HepG2 (cell line): ENCODE results near the gene SLC35B2. TPM values are rescaled to one million over a fixed set of nuclear protein-coding genes. Genes with fewer than 3 reads are reported as not detected.

Experiments
- AKAP8 ChIP-seq: sonication (generic); formaldehyde crosslinking; IDR thresholded peaks from 2 replicates; pipeline ENCODE4 v1.5.1; 2020; ENCODE audit warnings: mild to moderate bottlenecking, missing genetic modification reagents
- BCL6 ChIP-seq: IDR thresholded peaks from 2 replicates; pipeline ENCODE4 v1.6.1; 2016; ENCODE audit warnings: missing genetic modification reagents, missing compliant biosample characterization
- CEBPG ChIP-seq: IDR thresholded peaks from 2 replicates; pipeline ENCODE4 v1.6.1; 2016
- ELF1 ChIP-seq: sonication (generic); formaldehyde crosslinking; IDR thresholded peaks from 2 replicates; pipeline ENCODE4 v1.4.0; 2020; ENCODE audit warnings: missing genetic modification reagents
- FOXK2 ChIP-seq: fragments of 450-650 bp; IDR thresholded peaks from 2 replicates; pipeline ENCODE4 v1.6.1; 2016
- HNRNPL ChIP-seq: fragments of 200-400 bp; formaldehyde crosslinking; IDR thresholded peaks from 2 replicates; pipeline ENCODE4 v1.6.1; 2017; ENCODE audit warnings: mild to moderate bottlenecking, low read depth, low read length
- IRX3 ChIP-seq: sonication (generic); formaldehyde crosslinking; IDR thresholded peaks from 2 replicates; pipeline ENCODE4 v1.8.1; 2023; ENCODE audit warnings: mild to moderate bottlenecking, low read depth, missing genetic modification reagents, borderline replicate concordance
- ISL2 ChIP-seq: sonication (generic); formaldehyde crosslinking; IDR thresholded peaks from 2 replicates; pipeline ENCODE4 v1.5.0; 2020; ENCODE audit warnings: missing genetic modification reagents
- MLLT10 ChIP-seq: sonication (generic); formaldehyde crosslinking; IDR thresholded peaks from 2 replicates; pipeline ENCODE4 v1.4.0; 2020; ENCODE audit warnings: missing genetic modification reagents
- NCOA2 ChIP-seq: sonication (generic); formaldehyde crosslinking; IDR thresholded peaks from 2 replicates; pipeline ENCODE4 v1.8.0; 2022; ENCODE audit warnings: inconsistent platforms
- ONECUT2 ChIP-seq: sonication (generic); formaldehyde crosslinking; IDR thresholded peaks from 2 replicates; pipeline ENCODE4 v1.4.0; 2020; ENCODE audit warnings: missing genetic modification reagents
- PRPF4 ChIP-seq: fragments of 200-400 bp; formaldehyde crosslinking; IDR thresholded peaks from 2 replicates; pipeline ENCODE4 v1.6.1; 2016; ENCODE audit warnings: low read length, low read depth; ENCODE audit not compliant: poor library complexity, severe bottlenecking
- RFX1 ChIP-seq: fragments of 450-650 bp; IDR thresholded peaks from 2 replicates; pipeline ENCODE4 v1.6.1; 2017
- SATB2 ChIP-seq: sonication (generic); formaldehyde crosslinking; IDR thresholded peaks from 2 replicates; pipeline ENCODE4 v1.5.0; 2020; ENCODE audit warnings: missing genetic modification reagents
- SNAPC2 ChIP-seq: sonication (generic); formaldehyde crosslinking; IDR thresholded peaks from 2 replicates; pipeline ENCODE4 v1.8.1; 2022; ENCODE audit warnings: mild to moderate bottlenecking, missing genetic modification reagents
- SUZ12 ChIP-seq: fragments of 150-350 bp; IDR thresholded peaks from 2 replicates; pipeline ENCODE4 v1.6.1; 2014; ENCODE audit warnings: low read depth, low read length
- TBP ChIP-seq: sonication (generic); formaldehyde crosslinking; IDR thresholded peaks from 2 replicates; pipeline ENCODE4 v1.5.0; 2020; ENCODE audit warnings: missing genetic modification reagents
- U2AF2 ChIP-seq: fragments of 200-400 bp; formaldehyde crosslinking; IDR thresholded peaks from 2 replicates; pipeline ENCODE4 v1.6.1; 2017; ENCODE audit warnings: low read depth, mild to moderate bottlenecking, low read length
- ZFP1 ChIP-seq: IDR thresholded peaks from 2 replicates; pipeline ENCODE4 v1.6.1; 2016
- ZNF225 ChIP-seq: sonication (generic); formaldehyde crosslinking; IDR thresholded peaks from 2 replicates; pipeline ENCODE4 v1.4.0; 2020; ENCODE audit warnings: mild to moderate bottlenecking, missing genetic modification reagents
- ZNF256 ChIP-seq: sonication (generic); formaldehyde crosslinking; conservative IDR thresholded peaks from 2 replicates; pipeline ENCODE4 v1.4.0; 2020; ENCODE audit warnings: missing genetic modification reagents
- ZNF263 ChIP-seq: sonication (generic); formaldehyde crosslinking; IDR thresholded peaks from 2 replicates; pipeline ENCODE4 v1.4.0; 2020; ENCODE audit warnings: missing genetic modification reagents
- ZNF337 ChIP-seq: sonication (generic); formaldehyde crosslinking; IDR thresholded peaks from 2 replicates; pipeline ENCODE4 v1.5.1; 2020; ENCODE audit warnings: missing genetic modification reagents, low read depth, mild to moderate bottlenecking, borderline replicate concordance
- ZNF510 ChIP-seq: sonication (generic); formaldehyde crosslinking; IDR thresholded peaks from 2 replicates; pipeline ENCODE4 v1.4.0; 2020; ENCODE audit warnings: low read depth, mild to moderate bottlenecking, missing genetic modification reagents
- ZNF563 ChIP-seq: sonication (generic); formaldehyde crosslinking; IDR thresholded peaks from 2 replicates; pipeline ENCODE4 v1.8.0; 2022; ENCODE audit warnings: mild to moderate bottlenecking, moderate library complexity, missing genetic modification reagents
- ZNF670 ChIP-seq: sonication (generic); formaldehyde crosslinking; IDR thresholded peaks from 2 replicates; pipeline ENCODE4 v1.8.0; 2022; ENCODE audit warnings: mild to moderate bottlenecking, missing genetic modification reagents, borderline replicate concordance
- ZNF777 ChIP-seq: sonication (generic); formaldehyde crosslinking; IDR thresholded peaks from 2 replicates; pipeline ENCODE4 v1.4.0; 2020; ENCODE audit warnings: missing genetic modification reagents
- ZNF816 ChIP-seq: sonication (generic); formaldehyde crosslinking; IDR thresholded peaks from 2 replicates; pipeline ENCODE4 v1.8.0; 2022; ENCODE audit warnings: missing genetic modification reagents, mild to moderate bottlenecking, borderline replicate concordance
- polyA plus RNA-seq, 8 experiments: library from polyadenylated mRNA; depleted of rRNA in 3 of 8; stranded (reverse) in 7 of 8; unstranded in 1 of 8; fragments of >200 nt; fragmentation: Illumina TruSeq in 4 of 8; extraction: Trizol in 4 of 8; gene quantifications; 2 replicates each; pipeline versions ENCODE4 v1.2.1 to v1.2.3, GENCODE V29; 2011 to 2016; ENCODE audit warnings: low read depth in 4 of 8, missing spikeins in 1 of 8, mixed read lengths in 1 of 8; ENCODE audit not compliant: insufficient read depth in 1 of 8
- total RNA-seq, 5 experiments: library from RNA; depleted of rRNA; stranded (reverse); fragments of >200 nt; fragmentation: Illumina TruSeq; extraction: Trizol; gene quantifications; 2 replicates each; pipeline ENCODE4 v1.2.3, GENCODE V29; 2016; ENCODE audit warnings: low read depth in 1 of 5
- TF ChIP-seq, protein P1 (sequence below): sonication (generic); formaldehyde crosslinking; IDR thresholded peaks from 2 replicates; pipeline ENCODE4 v1.5.0; 2020; ENCODE audit warnings: missing genetic modification reagents, mild to moderate bottlenecking, borderline replicate concordance
- TF ChIP-seq, protein P2 (sequence below): sonication (generic); formaldehyde crosslinking; IDR thresholded peaks from 2 replicates; pipeline ENCODE4 v1.9.0; 2021; ENCODE audit warnings: missing genetic modification reagents, mild to moderate bottlenecking, borderline replicate concordance
- TF ChIP-seq, protein P3 (sequence below): sonication (generic); formaldehyde crosslinking; IDR thresholded peaks from 2 replicates; pipeline ENCODE4 v1.4.0; 2020; ENCODE audit warnings: missing genetic modification reagents, low read depth, mild to moderate bottlenecking, borderline replicate concordance

Gene SLC35B2
- total and polyA plus RNA-seq, 2 of the 13 experiments (the other 11 are each of a cell fraction or from before 2014, with no cell fraction given): 61.1 to 148 TPM

DNA sequence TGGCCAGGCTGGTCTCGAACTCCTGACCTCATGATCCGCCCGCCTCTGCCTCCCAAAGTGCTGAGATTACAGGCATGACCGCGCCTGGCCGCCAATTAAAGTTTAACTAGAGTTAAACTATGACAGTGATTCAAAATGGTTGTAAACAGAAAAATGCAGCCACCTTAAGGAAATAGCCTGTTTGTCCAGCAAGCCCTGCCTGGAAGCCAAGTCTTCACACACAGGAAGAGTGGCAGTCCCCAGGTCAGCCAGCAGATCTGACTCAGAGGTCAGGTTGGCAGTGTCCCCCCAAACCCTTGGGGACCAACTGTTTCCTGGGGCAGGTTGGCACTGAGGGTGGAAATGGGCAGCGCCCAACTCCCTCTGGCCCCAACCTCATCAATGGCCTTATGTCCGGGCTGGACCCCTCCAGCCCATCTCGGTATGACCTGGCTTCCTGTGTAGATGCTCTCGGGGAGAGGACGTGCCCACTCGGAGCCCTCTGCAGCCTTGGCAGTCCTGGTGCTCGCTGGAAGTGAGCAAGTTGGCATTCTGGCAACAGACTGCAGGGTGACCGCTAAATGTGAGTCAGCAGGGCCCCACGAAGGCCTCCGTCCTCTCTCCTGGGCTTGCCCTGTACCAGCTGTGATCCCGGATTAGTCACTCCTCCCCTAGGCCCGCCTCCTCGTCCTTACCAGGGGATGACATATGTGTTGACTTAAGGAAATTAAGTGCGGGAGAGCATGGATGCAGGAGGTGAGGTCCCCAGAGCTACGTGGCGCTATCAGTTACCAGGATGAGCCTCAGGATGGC is 20.1 kb downstream of the SLC35B2 start (continued):
- no peak for TF ChIP-seq MLLT10
- no peak for TF ChIP-seq ZNF337 (CRISPR knock-in tag)
- no peak for TF ChIP-seq CEBPG
- TF ChIP-seq IRX3 (CRISPR knock-in tag): 0 out of 2 replicates have a peak, but pooled peaks have one; percentile 51
- TF ChIP-seq ZNF816 (CRISPR knock-in tag): peak; percentile 71; the same call in 1 of the 2 replicates
- TF ChIP-seq FOXK2: no peak
- TF ChIP-seq, protein P1, sequence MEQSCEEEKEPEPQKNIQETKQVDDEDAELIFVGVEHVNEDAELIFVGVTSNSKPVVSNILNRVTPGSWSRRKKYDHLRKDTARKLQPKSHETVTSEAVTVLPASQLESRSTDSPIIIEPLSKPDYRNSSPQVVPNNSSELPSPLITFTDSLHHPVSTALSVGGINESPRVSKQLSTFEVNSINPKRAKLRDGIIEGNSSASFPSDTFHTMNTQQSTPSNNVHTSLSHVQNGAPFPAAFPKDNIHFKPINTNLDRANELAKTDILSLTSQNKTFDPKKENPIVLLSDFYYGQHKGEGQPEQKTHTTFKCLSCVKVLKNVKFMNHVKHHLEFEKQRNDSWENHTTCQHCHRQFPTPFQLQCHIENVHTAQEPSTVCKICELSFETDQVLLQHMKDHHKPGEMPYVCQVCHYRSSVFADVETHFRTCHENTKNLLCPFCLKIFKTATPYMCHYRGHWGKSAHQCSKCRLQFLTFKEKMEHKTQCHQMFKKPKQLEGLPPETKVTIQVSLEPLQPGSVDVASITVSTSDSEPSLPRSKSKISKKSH (CRISPR knock-in tag): no peak; the same call in 1 of the 2 replicates
- TF ChIP-seq ONECUT2 (CRISPR knock-in tag): no peak; the same call in 1 of the 2 replicates
- TF ChIP-seq PRPF4: no peak
- TF ChIP-seq U2AF2: no peak
- no peak for TF ChIP-seq SNAPC2 (CRISPR knock-in tag)
- no peak; the same call in 1 of the 2 replicates for TF ChIP-seq ELF1
- TF ChIP-seq SATB2 (CRISPR knock-in tag): no peak
- no peak for TF ChIP-seq SUZ12
- TF ChIP-seq ZNF225 (CRISPR knock-in tag): no peak
- TF ChIP-seq ZNF670 (CRISPR knock-in tag): peak; percentile 73; the same call in 1 of the 2 replicates
- TF ChIP-seq ZNF263 (CRISPR knock-in tag): peak; percentile 97
- no peak for TF ChIP-seq AKAP8 (CRISPR knock-in tag)
- TF ChIP-seq ZNF563 (CRISPR knock-in tag): no peak
- TF ChIP-seq, protein P2, sequence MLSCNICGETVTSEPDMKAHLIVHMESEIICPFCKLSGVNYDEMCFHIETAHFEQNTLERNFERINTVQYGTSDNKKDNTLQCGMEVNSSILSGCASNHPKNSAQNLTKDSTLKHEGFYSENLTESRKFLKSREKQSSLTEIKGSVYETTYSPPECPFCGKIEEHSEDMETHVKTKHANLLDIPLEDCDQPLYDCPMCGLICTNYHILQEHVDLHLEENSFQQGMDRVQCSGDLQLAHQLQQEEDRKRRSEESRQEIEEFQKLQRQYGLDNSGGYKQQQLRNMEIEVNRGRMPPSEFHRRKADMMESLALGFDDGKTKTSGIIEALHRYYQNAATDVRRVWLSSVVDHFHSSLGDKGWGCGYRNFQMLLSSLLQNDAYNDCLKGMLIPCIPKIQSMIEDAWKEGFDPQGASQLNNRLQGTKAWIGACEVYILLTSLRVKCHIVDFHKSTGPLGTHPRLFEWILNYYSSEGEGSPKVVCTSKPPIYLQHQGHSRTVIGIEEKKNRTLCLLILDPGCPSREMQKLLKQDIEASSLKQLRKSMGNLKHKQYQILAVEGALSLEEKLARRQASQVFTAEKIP (CRISPR knock-in tag): no peak
- TF ChIP-seq ZNF256: no peak
- no peak for TF ChIP-seq ISL2 (CRISPR knock-in tag)
- TF ChIP-seq BCL6 (CRISPR knock-in tag): no peak
- TF ChIP-seq RFX1: no peak
- TF ChIP-seq, protein P3, sequence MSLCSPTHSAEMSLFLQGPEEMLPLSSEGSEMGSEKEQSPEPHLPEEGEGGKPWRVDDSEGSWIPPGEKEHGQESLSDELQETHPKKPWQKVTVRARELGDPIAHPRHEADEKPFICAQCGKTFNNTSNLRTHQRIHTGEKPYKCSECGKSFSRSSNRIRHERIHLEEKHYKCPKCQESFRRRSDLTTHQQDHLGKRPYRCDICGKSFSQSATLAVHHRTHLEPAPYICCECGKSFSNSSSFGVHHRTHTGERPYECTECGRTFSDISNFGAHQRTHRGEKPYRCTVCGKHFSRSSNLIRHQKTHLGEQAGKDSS: no peak
- TF ChIP-seq NCOA2 (CRISPR knock-in tag): no peak
- no peak; the same call in 1 of the 2 replicates for TF ChIP-seq ZNF777 (CRISPR knock-in tag)
- TF ChIP-seq ZFP1 (CRISPR knock-in tag): no peak
- peak; percentile 68; the same call in 1 of the 2 replicates for TF ChIP-seq ZNF510 (CRISPR knock-in tag)
- peak; percentile 99 for TF ChIP-seq HNRNPL
- TF ChIP-seq TBP: no peak
